H1 (cell line): ENCODE data around the gene ZNF385D. TPM values are rescaled to one million over a fixed set of nuclear protein-coding genes. Genes with fewer than 3 reads are reported as not detected.

Experiments
- CTCF ChIA-PET: fragments of 300-600 bp; sonication (Branson Sonifier 250); formaldehyde crosslinking; loops from one replicate; lab custom pipeline; 2021; ENCODE audit not compliant: partially characterized antibody; lab: Charles Lee
- POLR2A ChIA-PET: fragments of 300-600 bp; sonication (Branson Sonifier 250); formaldehyde crosslinking; loops from one replicate; lab custom pipeline; 2021; ENCODE audit warnings: inconsistent platforms; ENCODE audit not compliant: partially characterized antibody; lab: Charles Lee
- DNase-seq, 2 experiments: peaks; one replicate each; pipeline versions ENCODE4 v3.0.0 to v3.0.0-alpha.2; 2010 to 2022; ENCODE audit warnings: low spot score in 2 of 2, low read depth in 1 of 2, mixed read lengths in 1 of 2
- FAIRE-seq: peaks from 2 replicates; lab custom pipeline; 2011; peaks lifted over from hg19 to GRCh38; lab: Jason Lieb, UNC
- H2AFZ ChIP-seq: 2 replicates; pipeline ENCODE4 v1.8.1; 2012; ENCODE audit warnings: low read length, inconsistent platforms
- H2AK5ac ChIP-seq: 2 replicates; pipeline ENCODE4 v1.6.1; 2013; ENCODE audit warnings: low read depth, low read length
- H2BK120ac ChIP-seq: replicated peaks from 2 replicates; pipeline ENCODE3; 2013; ENCODE audit warnings: low read depth, low read length, inconsistent platforms
- H2BK12ac ChIP-seq: 2 replicates; pipeline ENCODE4 v1.6.1; 2013; ENCODE audit warnings: low read depth, low read length
- H2BK15ac ChIP-seq: 2 replicates; pipeline ENCODE4 v1.6.1; 2013; ENCODE audit warnings: low read length
- H2BK20ac ChIP-seq: 2 replicates; pipeline ENCODE4 v1.6.1; 2013; ENCODE audit warnings: low read length
- H2BK5ac ChIP-seq: 2 replicates; pipeline ENCODE4 v1.6.1; 2013; ENCODE audit warnings: low read depth, low read length
- H3K14ac ChIP-seq: 2 replicates; pipeline ENCODE4 v1.6.1; 2013; ENCODE audit warnings: inconsistent platforms; ENCODE audit not compliant: insufficient read length
- H3K18ac ChIP-seq: 2 replicates; pipeline ENCODE4 v1.6.1; 2013; ENCODE audit warnings: low read length; ENCODE audit errors: extremely low read depth
- H3K23ac ChIP-seq: 2 replicates; pipeline ENCODE4 v1.6.1; 2013; ENCODE audit warnings: inconsistent platforms; ENCODE audit not compliant: insufficient read length
- H3K23me2 ChIP-seq: 2 replicates; pipeline ENCODE4 v1.6.1; 2013; ENCODE audit warnings: low read depth, low read length
- H3K27ac ChIP-seq: 2 replicates; pipeline ENCODE4 v1.6.1; 2011; ENCODE audit warnings: low read depth, low read length, inconsistent platforms
- H3K27me3 ChIP-seq, 4 experiments: replicated peaks in 1 of 4; 1 replicate in 1 of 4; 2 replicates in 3 of 4; pipeline versions ENCODE4 v1.6.1 to v1.8.1; 2011 to 2013; ENCODE audit warnings: low read length in 3 of 4, mild to moderate bottlenecking in 3 of 4, inconsistent platforms in 2 of 4, mixed read lengths in 2 of 4, moderate library complexity in 1 of 4; ENCODE audit not compliant: control insufficient read depth in 3 of 4, insufficient read depth in 3 of 4; ENCODE audit errors: extremely low read depth in 1 of 4
- H3K36me3 ChIP-seq, 4 experiments: 2 replicates each; pipeline versions ENCODE4 v1.6.1 to v1.8.1; 2011 to 2013; ENCODE audit warnings: mild to moderate bottlenecking in 4 of 4, low read length in 3 of 4, moderate library complexity in 2 of 4, control low read depth in 1 of 4, inconsistent platforms in 1 of 4; ENCODE audit not compliant: insufficient read depth in 4 of 4, control insufficient read depth in 2 of 4
- H3K4ac ChIP-seq: replicated peaks from 2 replicates; pipeline ENCODE3; 2013; ENCODE audit warnings: low read length, low read depth, mixed read lengths, inconsistent platforms; ENCODE audit not compliant: insufficient read length
- H3K4me1 ChIP-seq, 4 experiments: replicated peaks in 1 of 4; 1 replicate in 1 of 4; 2 replicates in 3 of 4; pipeline versions ENCODE4 v1.6.1 to v1.8.1; 2011 to 2013; ENCODE audit warnings: low read length in 3 of 4, inconsistent platforms in 2 of 4, mixed read lengths in 1 of 4; ENCODE audit not compliant: insufficient read depth in 4 of 4, control insufficient read depth in 3 of 4
- H3K4me2 ChIP-seq, 2 experiments: 2 replicates each; pipeline versions ENCODE4 v1.6.1 to v1.8.1; 2011 to 2013; ENCODE audit warnings: low read depth in 2 of 2, low read length in 2 of 2, control low read depth in 1 of 2, inconsistent platforms in 1 of 2, mild to moderate bottlenecking in 1 of 2; ENCODE audit not compliant: insufficient read depth in 1 of 2
- H3K4me3 ChIP-seq, 4 experiments: fragments of 200-600, 300-600 bp in 1 of 4; sonication (generic), shearing (Covaris generic), sonication (Bioruptor Twin) in 1 of 4; 2 replicates each; pipeline versions ENCODE4 v1.5.1 to v1.8.1; 2011 to 2016; ENCODE audit warnings: low read length in 4 of 4, low read depth in 3 of 4, control low read depth in 2 of 4, inconsistent platforms in 2 of 4, mild to moderate bottlenecking in 2 of 4, mixed read lengths in 1 of 4, moderate library complexity in 1 of 4; ENCODE audit not compliant: insufficient read depth in 2 of 4; ENCODE audit errors: extremely low read depth in 1 of 4
- H3K56ac ChIP-seq: replicated peaks from 2 replicates; pipeline ENCODE3; 2013; ENCODE audit warnings: low read depth, mild to moderate bottlenecking, mixed read lengths, low read length, inconsistent platforms; ENCODE audit not compliant: insufficient read length
- H3K79me1 ChIP-seq: 2 replicates; pipeline ENCODE4 v1.6.1; 2013; ENCODE audit warnings: low read depth, low read length, control low read depth
- H3K79me2 ChIP-seq, 2 experiments: 2 replicates each; pipeline versions ENCODE4 v1.6.1 to v1.8.1; 2012 to 2013; ENCODE audit warnings: low read length in 2 of 2, mild to moderate bottlenecking in 2 of 2, inconsistent platforms in 1 of 2; ENCODE audit not compliant: insufficient read depth in 2 of 2, control insufficient read depth in 1 of 2
- H3K9ac ChIP-seq, 4 experiments: replicated peaks in 1 of 4; 1 replicate in 1 of 4; 2 replicates in 3 of 4; pipeline versions ENCODE4 v1.6.1 to v1.8.1; 2011 to 2013; ENCODE audit warnings: low read depth in 3 of 4, low read length in 3 of 4, control low read depth in 2 of 4, mild to moderate bottlenecking in 2 of 4, moderate library complexity in 2 of 4, inconsistent platforms in 1 of 4; ENCODE audit errors: extremely low read depth in 1 of 4
- H3K9me3 ChIP-seq, 2 experiments: 2 replicates each; pipeline versions ENCODE4 v1.6.1 to v1.8.1; 2012 to 2013; ENCODE audit warnings: mild to moderate bottlenecking in 2 of 2, moderate library complexity in 2 of 2, control low read depth in 1 of 2, inconsistent platforms in 1 of 2, low read depth in 1 of 2, low read length in 1 of 2, mixed read lengths in 1 of 2; ENCODE audit not compliant: insufficient read depth in 2 of 2
- H4K20me1 ChIP-seq, 2 experiments: replicated peaks in 1 of 2; 2 replicates each; pipeline versions ENCODE3 to v1.8.1; 2011 to 2013; ENCODE audit warnings: inconsistent platforms in 2 of 2, low read length in 2 of 2, mild to moderate bottlenecking in 1 of 2; ENCODE audit not compliant: insufficient read depth in 2 of 2, control insufficient read depth in 1 of 2
- H4K5ac ChIP-seq: 2 replicates; pipeline ENCODE4 v1.6.1; 2013; ENCODE audit warnings: low read length, low read depth, mixed read lengths, inconsistent platforms; ENCODE audit not compliant: insufficient read length
- H4K8ac ChIP-seq: 2 replicates; pipeline ENCODE4 v1.8.0; 2013; ENCODE audit warnings: mild to moderate bottlenecking, moderate library complexity, low read length, inconsistent platforms; ENCODE audit not compliant: insufficient read depth; ENCODE audit errors: extremely low read depth
- H4K91ac ChIP-seq: replicated peaks from 2 replicates; pipeline ENCODE3; 2013; ENCODE audit warnings: low read length, mixed read lengths, inconsistent platforms; ENCODE audit not compliant: insufficient read length
- BACH1 ChIP-seq: IDR thresholded peaks from 2 replicates; pipeline ENCODE4 v1.6.1; 2012; ENCODE audit warnings: low read length, improper control_type of control experiment
- CEBPB ChIP-seq: IDR thresholded peaks from 2 replicates; pipeline ENCODE4 v1.6.1; 2012; ENCODE audit warnings: low read depth, low read length
- CTBP2 ChIP-seq: IDR thresholded peaks from 2 replicates; pipeline ENCODE4 v1.7.0; 2011; ENCODE audit warnings: borderline replicate concordance, mild to moderate bottlenecking, moderate library complexity, mixed read lengths, low read length; ENCODE audit not compliant: insufficient read depth, insufficient read length
- EP300 ChIP-seq, 2 experiments: IDR thresholded peaks; 1 replicate in 1 of 2; 2 replicates in 1 of 2; pipeline ENCODE4 v1.6.1; 2011 to 2012; ENCODE audit warnings: low read depth in 2 of 2, low read length in 2 of 2, mild to moderate bottlenecking in 2 of 2, borderline replicate concordance in 1 of 2, inconsistent platforms in 1 of 2, moderate library complexity in 1 of 2
- GTF2F1 ChIP-seq: IDR thresholded peaks from 2 replicates; pipeline ENCODE4 v1.6.1; 2012; ENCODE audit warnings: low read depth, low read length, improper control_type of control experiment, borderline replicate concordance
- HDAC2 ChIP-seq, 2 experiments: fragments of 300-600 bp in 1 of 2; sonication (generic) in 1 of 2; IDR thresholded peaks; 2 replicates each; pipeline ENCODE4 v1.6.1; 2011 to 2012; ENCODE audit warnings: low read depth in 2 of 2, low read length in 2 of 2, mild to moderate bottlenecking in 2 of 2, moderate library complexity in 2 of 2, borderline replicate concordance in 1 of 2, inconsistent platforms in 1 of 2
- HDAC6 ChIP-seq: IDR thresholded peaks from one replicate; pipeline ENCODE4 v1.7.1; 2012; ENCODE audit warnings: low read depth, mild to moderate bottlenecking, inconsistent platforms, low read length, moderate library complexity
- KDM1A ChIP-seq: fragments of 200-600, 300-600 bp; sonication (generic); IDR thresholded peaks from 2 replicates; pipeline ENCODE4 v1.7.1; 2016; ENCODE audit warnings: mild to moderate bottlenecking, low read length, borderline replicate concordance
- RBBP5 ChIP-seq: IDR thresholded peaks from 2 replicates; pipeline ENCODE4 v1.7.1; 2012; ENCODE audit warnings: low read depth, mild to moderate bottlenecking, inconsistent platforms, low read length, moderate library complexity, borderline replicate concordance
- SP1 ChIP-seq: IDR thresholded peaks from 2 replicates; pipeline ENCODE4 v1.6.1; 2011; ENCODE audit warnings: low read depth, low read length
- SP2 ChIP-seq: IDR thresholded peaks from 2 replicates; pipeline ENCODE4 v1.6.1; 2012; ENCODE audit warnings: mild to moderate bottlenecking, low read length, inconsistent platforms
- SP4 ChIP-seq: IDR thresholded peaks from 2 replicates; pipeline ENCODE4 v1.6.1; 2012; ENCODE audit warnings: low read length, inconsistent platforms
- WGBS, 2 experiments: shearing (Covaris generic) in 1 of 2; methylation state at CpG; one replicate each; pipeline versions ENCODE4 v1.1.6 to v1.1.7; 2013 to 2015; ENCODE audit warnings: low lambda C conversion rate in 2 of 2, mixed read lengths in 2 of 2, inconsistent platforms in 1 of 2, low coverage in 1 of 2, missing lambda C conversion rate in 1 of 2; ENCODE audit not compliant: insufficient replicate concordance in 2 of 2, insufficient coverage in 1 of 2, insufficient read length in 1 of 2; ENCODE audit errors: extremely low coverage in 1 of 2, missing lambda C conversion rate in 1 of 2; 5-methylcytosine and 5-hydroxymethylcytosine counted together
- polyA plus RNA-seq, 7 experiments: library from polyadenylated mRNA; depleted of rRNA in 3 of 7; stranded (reverse) in 5 of 7; unstranded in 2 of 7; fragments of >200 nt in 5 of 7; fragments of 200-250 nt in 2 of 7; gene quantifications; 1 replicate in 5 of 7; 2 replicates in 1 of 7; 4 replicates in 1 of 7; pipeline versions ENCODE4 v1.2.1 to v1.2.3, GENCODE V29; 2011 to 2013; ENCODE audit warnings: missing spikeins in 2 of 7, mixed read lengths in 2 of 7
- total RNA-seq: library from RNA; stranded (reverse); fragmentation: NEBNext Ultra II Directional; extraction: Animal tissue kit (Norgen Biotek cat#: 25700); gene quantifications from 2 replicates; pipeline ENCODE4 v1.2.1, GENCODE V29; 2021

ZNF385D gene
- total and polyA plus RNA-seq, 2 of the 8 experiments (the other 6 are each of a cell fraction or from before 2014, with no cell fraction given), result 5.9 to 10.8 TPM

DNA sequence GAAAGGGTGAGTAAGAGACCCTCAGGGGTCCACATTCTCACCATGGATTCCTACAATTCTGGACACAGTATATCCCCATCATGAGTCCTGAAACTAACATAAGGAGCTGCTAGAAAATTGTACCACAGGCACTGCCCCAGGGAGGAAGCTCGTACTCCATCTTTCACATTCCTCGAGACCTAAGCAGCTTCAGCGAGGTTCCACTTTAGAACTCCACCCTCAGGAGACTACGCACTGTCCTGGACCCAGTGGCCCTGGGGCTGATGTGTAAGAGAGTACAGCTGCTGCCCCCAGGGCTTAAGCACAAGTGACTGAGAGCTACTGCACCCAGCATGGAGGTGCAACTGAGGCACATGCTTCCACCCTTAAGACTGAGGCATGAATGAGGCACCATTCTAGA lies 352.5 kb downstream of the ZNF385D start:
- no peak overlapping the region for H3K18ac ChIP-seq
- H3K4me1 ChIP-seq, result no peaks in the 10 kb centered on the region
- H3K23ac ChIP-seq, result no peak overlapping the region
- DNase-seq (no peak), FAIRE-seq (no peak)
- H4K91ac ChIP-seq, result no peak overlapping the region
- no peaks in the 10 kb centered on the region for H3K23me2 ChIP-seq
- no peaks in the 10 kb centered on the region for H3K36me3 ChIP-seq
- H3K4me2 ChIP-seq, result no peak overlapping the region
- no peak overlapping the region; the same call in 1 of the 2 replicates for H2BK12ac ChIP-seq
- H2AK5ac ChIP-seq, result no peak overlapping the region
- no peaks in the 10 kb centered on the region for H3K9me3 ChIP-seq
- H2BK120ac ChIP-seq, result no peak overlapping the region
- TF ChIP-seq HDAC6 (no peak), GTF2F1 (no peak), RBBP5 (no peak), KDM1A (no peak), SP4 (no peak), EP300 (IDR thresholded peaks at IDR 0.05; ENCODE audit: borderline replicate concordance in 1 of 2, low read depth in 2 of 2, low read length in 2 of 2) (no peak), HDAC2 (IDR thresholded peaks at IDR 0.05; ENCODE audit: borderline replicate concordance in 1 of 2, low read depth in 2 of 2, low read length in 2 of 2) (no peak), SP1 (no peak), SP2 (no peak), BACH1 (no peak), CEBPB (no peak), CTBP2 (no peak)
- no peak overlapping the region for H4K5ac ChIP-seq
- 75% methylated on average over 3 of the region's 4 CpGs; no CpG with 5 or more reads in 1 of the 2 experiments for WGBS, 2 experiments
- no peak overlapping the region for H3K9ac ChIP-seq
- H3K4ac ChIP-seq, result no peak overlapping the region
- no peak overlapping the region for H2AFZ ChIP-seq
- no peak overlapping the region for H2BK20ac ChIP-seq
- no peak overlapping the region for H2BK5ac ChIP-seq
- H3K27ac ChIP-seq, result no peak overlapping the region
- no peak overlapping the region for H4K8ac ChIP-seq
- ChIA-PET POLR2A (no interaction called here), CTCF (interaction anchor here (0.8 kb wide), 1 partner anchor 392 kb away, joined by 3 read pairs; no protein-coding TSS in a partner anchor)
- H3K79me1 ChIP-seq, result no peaks in the 10 kb centered on the region
- H3K56ac ChIP-seq, result no peak overlapping the region
- H3K14ac ChIP-seq, result no peak overlapping the region
- H3K79me2 ChIP-seq, result no peaks in the 10 kb centered on the region
- H3K4me3 ChIP-seq, result no peak overlapping the region
- H3K27me3 ChIP-seq, result no peaks in the 10 kb centered on the region
- no peaks in the 10 kb centered on the region for H4K20me1 ChIP-seq
- H2BK15ac ChIP-seq, result no peak overlapping the region
